ENCODE data around the gene PCTP. TPM values are rescaled to one million over a fixed set of nuclear protein-coding genes. Genes with fewer than 3 reads are reported as not detected.

PCTP gene
- total RNA-seq, 1 donor from 2014 or later, result 78.1 TPM

DNA sequence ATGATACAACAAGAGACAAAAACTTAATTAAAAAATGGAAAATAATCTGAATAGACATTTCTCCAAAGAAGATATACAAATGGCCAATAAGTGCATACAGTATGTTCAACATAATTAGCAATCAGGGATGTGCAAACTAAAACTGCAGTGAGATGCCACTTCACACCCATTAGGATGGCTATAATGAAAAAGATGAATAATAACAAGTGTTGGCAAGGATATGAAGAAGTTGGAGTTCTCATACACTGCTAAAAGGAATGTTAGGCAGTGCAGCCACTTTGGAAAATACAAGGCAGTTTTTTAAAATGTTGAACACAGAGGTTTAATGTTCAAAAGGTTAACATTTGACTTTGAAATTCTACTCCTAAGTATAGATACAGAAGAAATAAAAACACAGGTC lies 69.8 kb downstream of the PCTP start:
- Mint-ChIP-seq H3K27ac (ENCODE audit: unreplicated experiment) (no peak overlapping the region), H3K36me3 (ENCODE audit: low read depth, unreplicated experiment) (no peaks in the 10 kb centered on the region), H3K9me3 (ENCODE audit: unreplicated experiment) (no peaks in the 10 kb centered on the region), H3K4me3 (ENCODE audit: unreplicated experiment) (no peak overlapping the region), H3K4me1 (ENCODE audit: unreplicated experiment) (no peaks in the 10 kb centered on the region), H3K27me3 (ENCODE audit: unreplicated experiment) (no peaks in the 10 kb centered on the region)
- no peak for TF ChIP-seq CTCF (IDR thresholded peaks at IDR 0.05; ENCODE audit: unreplicated experiment)
- no peak for DNase-seq (ENCODE audit: low spot score)

GRCh38 chr17:55822028-55822427 lies 71.2 kb downstream of the PCTP start:
- H3K27me3 Mint-ChIP-seq (ENCODE audit: unreplicated experiment), result no peaks in the 10 kb centered on the region
- no peaks in the 10 kb centered on the region for H3K4me1 Mint-ChIP-seq (ENCODE audit: unreplicated experiment)
- H3K36me3 Mint-ChIP-seq (ENCODE audit: low read depth, unreplicated experiment), result no peaks in the 10 kb centered on the region
- TF ChIP-seq CTCF (IDR thresholded peaks at IDR 0.05; ENCODE audit: unreplicated experiment), result no peak
- no peaks in the 10 kb centered on the region for H3K9me3 Mint-ChIP-seq (ENCODE audit: unreplicated experiment)
- DNase-seq (ENCODE audit: low spot score), result no peak
- H3K4me3 Mint-ChIP-seq (ENCODE audit: unreplicated experiment), result no peak overlapping the region
- no peak overlapping the region for H3K27ac Mint-ChIP-seq (ENCODE audit: unreplicated experiment)

DNA sequence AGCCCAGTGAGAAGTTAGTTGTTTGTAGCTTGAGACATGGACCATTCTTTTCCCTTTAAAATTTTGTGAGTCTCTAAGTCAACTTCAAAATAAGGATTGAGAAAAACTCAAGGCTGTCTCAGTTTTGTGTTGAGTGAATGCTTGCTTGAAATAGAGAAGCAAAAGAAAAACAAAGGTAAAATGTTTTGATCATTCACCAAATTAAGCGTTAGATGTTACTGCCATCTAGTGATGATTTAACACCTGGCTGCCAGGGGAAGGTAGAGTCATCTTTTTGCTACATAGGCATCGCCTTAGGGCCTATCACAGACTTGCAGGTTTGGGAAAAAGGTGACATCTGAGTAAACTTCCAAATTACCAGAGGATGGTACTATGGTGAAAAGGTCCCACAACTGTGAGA lies 74.4 kb downstream of the PCTP start:
- Mint-ChIP-seq H3K27ac (ENCODE audit: unreplicated experiment) (no peak overlapping the region), H3K9me3 (ENCODE audit: unreplicated experiment) (no peaks in the 10 kb centered on the region), H3K27me3 (ENCODE audit: unreplicated experiment) (no peaks in the 10 kb centered on the region), H3K4me3 (ENCODE audit: unreplicated experiment) (no peak overlapping the region), H3K4me1 (ENCODE audit: unreplicated experiment) (no peaks in the 10 kb centered on the region), H3K36me3 (ENCODE audit: low read depth, unreplicated experiment) (no peaks in the 10 kb centered on the region)
- no peak for TF ChIP-seq CTCF (IDR thresholded peaks at IDR 0.05; ENCODE audit: unreplicated experiment)
- no peak for DNase-seq (ENCODE audit: low spot score)

Other genes with a start within 250 kb of the PCTP start
- not detected for gene SMIM36, start 239.6 kb upstream of the PCTP start, total RNA-seq (ENCODE audit: unreplicated experiment)
- 29.3 TPM for gene TMEM100, start 28.2 kb upstream of the PCTP start, total RNA-seq (ENCODE audit: unreplicated experiment)

Measured in endothelial cell (in vitro differentiated cells).